Measurements from ENCODE around the gene HOXB4.

Gene HOXB4

DNA sequence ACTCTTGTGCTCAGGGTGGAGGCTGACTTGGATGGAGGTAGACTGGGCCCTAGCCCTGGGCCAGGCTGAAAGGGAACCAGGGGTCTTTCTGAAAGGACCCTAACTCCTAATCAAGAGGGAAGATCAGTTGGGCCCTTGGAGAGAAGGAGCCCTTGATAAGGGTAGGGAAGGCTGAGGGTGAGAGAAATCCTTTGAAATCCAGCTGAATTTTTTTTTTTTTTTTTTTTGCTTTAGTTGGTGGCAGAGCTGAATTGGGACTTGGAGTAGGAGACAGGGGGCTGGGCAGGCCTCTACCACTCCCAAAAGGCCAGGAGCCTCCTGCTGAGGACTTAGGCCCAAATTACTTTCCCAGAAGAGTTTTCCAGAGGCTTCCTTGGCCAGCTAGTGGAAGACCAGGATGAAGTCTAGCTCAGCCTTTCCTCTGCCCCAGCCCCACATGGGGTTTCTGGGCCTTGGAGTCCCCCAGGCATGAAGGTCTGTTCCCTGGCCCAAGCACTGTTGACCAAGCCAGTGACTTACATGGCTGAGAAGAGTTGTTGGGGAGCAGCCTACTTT, 12.5 kb upstream of the HOXB4 start:
- no peak for FAIRE-seq

DNA sequence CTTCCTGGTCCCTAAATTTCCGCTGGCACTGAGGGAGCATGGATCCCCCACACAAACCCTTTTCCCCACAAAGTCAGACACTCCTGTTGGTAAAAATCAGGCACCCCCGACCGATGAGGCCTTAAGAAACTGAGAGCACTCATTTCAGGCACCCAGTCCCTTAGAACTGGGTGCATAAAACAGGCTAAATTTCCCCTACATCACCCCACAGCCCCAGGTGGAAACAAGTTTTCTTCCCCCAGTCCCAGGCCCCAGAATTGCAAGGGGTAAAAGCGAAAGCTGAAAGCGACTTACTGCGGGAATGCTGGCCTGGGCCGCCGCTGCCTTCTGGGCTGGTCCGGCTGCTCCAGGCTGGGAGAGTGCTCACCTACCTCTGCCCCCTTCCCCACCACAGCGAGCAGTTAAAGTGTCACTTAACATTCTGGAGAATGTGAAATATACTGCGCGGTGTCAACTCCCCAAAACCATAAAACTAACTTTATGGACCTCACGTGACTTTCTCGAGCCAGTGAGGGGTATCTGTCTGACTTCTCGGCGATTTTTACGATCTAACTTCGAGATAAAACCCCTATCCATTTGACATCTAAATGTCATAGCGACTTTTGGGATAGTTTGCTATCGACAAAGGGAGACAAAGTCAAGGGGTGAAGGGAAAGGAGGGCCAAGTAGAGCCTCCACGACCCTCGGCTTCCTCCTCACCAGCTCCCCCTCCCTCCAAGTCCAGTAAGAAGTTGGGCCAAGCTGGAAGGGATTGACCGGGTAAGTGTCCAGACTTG, 11.9 kb upstream of the HOXB4 start, which contains the start of gene HOXB3:
Gene HOXB3 (minus strand): TSS at position 411 of the 776 bp plus-strand sequence. CDS start 37,767 bp downstream, outside the sequence.
- FAIRE-seq (peak; percentile 59), DNase-seq (ENCODE audit: insufficient read length, low spot score) (no peak)

More for the DNA sequence above, 12.5 kb upstream of the HOXB4 start:
- DNase-seq (ENCODE audit: insufficient read length, low spot score), result no peak

- DNase-seq (ENCODE audit: insufficient read length, low spot score) (no peak), FAIRE-seq (no peak)
These were observed 11.1 kb upstream of the HOXB4 start for GRCh38 chr17:48589060-48589830.

DNA sequence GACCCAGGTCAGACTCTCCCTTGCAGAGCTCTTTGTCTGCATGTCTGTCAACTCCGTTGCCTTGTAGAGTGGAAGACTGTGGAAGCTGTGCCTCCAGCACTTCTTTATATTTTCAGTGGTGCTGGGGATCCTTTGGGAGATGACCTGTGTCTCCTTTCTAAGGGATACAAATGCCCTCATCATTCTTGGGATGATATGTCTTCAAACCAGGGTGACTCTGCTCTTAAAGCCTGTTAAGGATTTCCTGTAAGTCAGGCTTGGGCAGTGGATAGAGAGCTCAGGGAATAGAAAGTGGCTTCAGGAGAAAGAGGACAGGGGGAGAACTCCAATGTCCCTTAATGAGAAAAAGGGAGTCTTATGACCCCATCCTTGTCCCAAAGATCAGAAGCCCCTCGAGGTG, 10.4 kb upstream of the HOXB4 start:
- no peak for FAIRE-seq
- DNase-seq (ENCODE audit: insufficient read length, low spot score), result no peak

DNA sequence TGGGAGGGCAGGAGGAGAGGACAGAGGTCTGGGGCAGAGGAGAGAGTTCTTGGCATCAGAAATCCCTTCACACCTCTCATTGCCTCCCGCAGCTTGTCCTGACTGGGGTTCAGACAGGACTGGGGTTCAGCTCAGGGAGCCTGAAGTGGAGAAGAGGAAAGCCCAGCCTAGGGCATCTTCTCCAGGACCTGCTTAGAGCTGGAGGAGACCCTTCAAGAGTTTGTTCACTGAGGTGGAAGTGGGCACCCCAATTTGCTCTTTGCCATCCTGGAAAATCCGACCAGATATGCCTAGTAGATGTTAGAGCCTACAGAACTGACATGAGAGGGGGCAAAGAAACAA, 9.9 kb upstream of the HOXB4 start:
- DNase-seq (ENCODE audit: insufficient read length, low spot score), result no peak
- FAIRE-seq, result no peak

- FAIRE-seq, result no peak
- no peak for DNase-seq (ENCODE audit: insufficient read length, low spot score)
These were observed 9.3 kb upstream of the HOXB4 start for GRCh38 chr17:48587276-48588073.

DNA sequence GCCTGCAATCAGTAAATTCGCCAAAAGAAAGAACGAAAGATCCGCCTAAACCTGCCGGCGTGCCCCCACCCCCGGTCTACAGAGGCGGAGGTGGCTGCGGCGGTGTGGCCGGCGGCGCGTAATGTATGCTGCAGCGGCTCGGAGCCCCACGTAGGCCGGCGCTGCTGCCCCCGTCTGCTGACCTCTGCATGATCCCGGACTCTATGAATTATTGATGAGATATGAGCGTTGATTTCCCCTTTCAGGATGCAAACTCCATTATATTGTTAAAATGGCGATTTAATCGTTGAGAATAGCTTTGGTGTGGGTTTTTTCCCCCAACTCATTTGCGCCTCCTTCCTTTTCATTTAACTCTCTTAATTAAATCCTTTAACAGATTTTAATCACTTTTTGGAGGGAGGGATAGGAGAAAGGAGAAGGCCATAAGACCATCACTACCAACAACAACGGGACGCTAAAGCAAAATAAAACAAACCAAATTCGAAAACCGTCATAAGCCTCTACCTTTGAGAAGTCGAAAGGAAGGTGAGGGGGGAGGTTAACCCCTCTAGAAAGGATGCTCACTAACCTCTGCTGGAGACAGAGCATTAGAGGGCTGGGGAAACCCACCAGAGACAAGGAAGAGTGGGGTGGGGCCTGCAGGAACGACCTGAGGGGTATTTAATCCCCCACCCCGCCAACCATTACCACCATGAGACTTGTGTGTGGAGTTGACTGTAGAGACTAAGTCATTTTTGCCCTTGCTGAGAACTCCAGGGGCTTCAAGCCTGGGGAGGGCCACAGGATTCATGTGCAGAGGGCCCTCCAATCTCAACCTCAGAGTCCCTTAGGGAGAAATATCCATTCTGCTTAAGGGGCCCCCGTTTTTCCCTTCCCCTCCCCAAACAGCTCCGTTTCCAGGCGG, 8.5 kb upstream of the HOXB4 start:
- DNase-seq (ENCODE audit: insufficient read length, low spot score) (no peak), FAIRE-seq (peak; percentile 4)

- FAIRE-seq (no peak), DNase-seq (ENCODE audit: insufficient read length, low spot score) (no peak)
These were observed 6.1 kb upstream of the HOXB4 start for GRCh38 chr17:48584223-48584741.

DNA sequence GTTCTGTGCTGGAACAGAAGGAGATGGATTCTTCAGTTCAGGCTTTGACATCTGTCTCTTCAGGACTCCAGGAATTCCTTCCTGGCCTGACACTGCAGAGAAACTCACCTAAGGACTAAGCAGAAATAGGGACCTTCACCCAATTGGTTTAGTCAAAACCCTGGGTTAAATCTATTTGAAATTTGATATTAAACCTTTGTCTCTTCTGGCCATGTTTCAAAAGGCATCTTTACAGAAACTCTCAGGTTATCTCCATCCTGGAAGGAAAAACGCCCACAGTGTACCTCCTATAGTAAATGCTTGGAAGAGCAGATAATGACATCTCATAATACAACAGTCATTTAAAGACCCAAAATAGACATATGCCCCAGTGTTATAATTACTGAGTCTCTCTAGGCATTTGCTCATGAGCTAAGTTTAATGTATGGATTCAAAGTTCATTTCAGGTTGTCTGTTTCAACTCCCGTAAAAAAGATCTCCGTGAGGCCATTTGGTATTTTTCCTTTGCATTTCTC, 5.6 kb upstream of the HOXB4 start:
- DNase-seq (ENCODE audit: insufficient read length, low spot score), result no peak
- no peak for FAIRE-seq

GRCh38 chr17:48582750-48583069, 4.6 kb upstream of the HOXB4 start:
- no peak for FAIRE-seq
- no peak for DNase-seq (ENCODE audit: insufficient read length, low spot score)

DNA sequence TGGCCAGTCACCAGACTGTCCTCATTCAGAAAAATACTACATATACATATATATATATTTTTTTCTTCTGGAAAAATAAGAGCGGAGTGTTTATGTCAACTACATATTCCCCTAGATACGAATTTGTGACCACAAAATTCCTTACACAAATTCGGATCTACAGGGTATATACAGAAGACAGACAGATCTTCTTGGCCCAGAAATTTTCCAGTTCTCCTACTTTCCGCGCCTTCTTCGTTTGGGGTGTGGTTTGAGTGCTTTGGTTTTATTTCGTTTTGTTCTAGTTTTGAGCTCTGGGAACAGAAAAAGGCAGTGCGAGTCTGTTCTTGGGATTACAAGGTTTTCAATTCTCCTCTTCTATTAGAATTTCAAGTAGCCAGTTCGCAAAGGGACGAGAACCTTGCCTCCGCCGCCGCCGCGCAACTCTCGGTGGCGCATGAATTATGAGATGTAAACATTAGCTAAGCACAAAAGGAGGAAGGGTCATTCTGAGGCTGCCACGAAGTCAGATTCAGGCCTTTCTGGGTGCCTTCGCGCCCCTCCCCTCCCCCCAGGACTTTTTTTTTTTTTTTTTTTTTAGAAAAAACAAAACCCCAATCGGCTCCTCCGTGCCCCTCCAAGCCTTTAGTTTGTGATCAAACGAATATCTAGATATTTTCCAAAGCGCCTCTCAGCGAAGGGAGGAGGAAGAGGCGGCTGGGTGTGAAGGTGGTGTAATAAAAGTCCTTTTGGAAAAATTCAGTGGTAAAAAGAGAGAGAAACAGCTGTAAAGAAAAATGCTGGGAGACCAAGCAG, 1.8 kb upstream of the HOXB4 start:
- DNase-seq (ENCODE audit: insufficient read length, low spot score), result no peak

GRCh38 chr17:48579471-48579759, 1.3 kb upstream of the HOXB4 start:
- FAIRE-seq (no peak), DNase-seq (ENCODE audit: insufficient read length, low spot score) (no peak)

More for the DNA sequence above, 1.8 kb upstream of the HOXB4 start:
- FAIRE-seq, result peak; percentile 70

DNA sequence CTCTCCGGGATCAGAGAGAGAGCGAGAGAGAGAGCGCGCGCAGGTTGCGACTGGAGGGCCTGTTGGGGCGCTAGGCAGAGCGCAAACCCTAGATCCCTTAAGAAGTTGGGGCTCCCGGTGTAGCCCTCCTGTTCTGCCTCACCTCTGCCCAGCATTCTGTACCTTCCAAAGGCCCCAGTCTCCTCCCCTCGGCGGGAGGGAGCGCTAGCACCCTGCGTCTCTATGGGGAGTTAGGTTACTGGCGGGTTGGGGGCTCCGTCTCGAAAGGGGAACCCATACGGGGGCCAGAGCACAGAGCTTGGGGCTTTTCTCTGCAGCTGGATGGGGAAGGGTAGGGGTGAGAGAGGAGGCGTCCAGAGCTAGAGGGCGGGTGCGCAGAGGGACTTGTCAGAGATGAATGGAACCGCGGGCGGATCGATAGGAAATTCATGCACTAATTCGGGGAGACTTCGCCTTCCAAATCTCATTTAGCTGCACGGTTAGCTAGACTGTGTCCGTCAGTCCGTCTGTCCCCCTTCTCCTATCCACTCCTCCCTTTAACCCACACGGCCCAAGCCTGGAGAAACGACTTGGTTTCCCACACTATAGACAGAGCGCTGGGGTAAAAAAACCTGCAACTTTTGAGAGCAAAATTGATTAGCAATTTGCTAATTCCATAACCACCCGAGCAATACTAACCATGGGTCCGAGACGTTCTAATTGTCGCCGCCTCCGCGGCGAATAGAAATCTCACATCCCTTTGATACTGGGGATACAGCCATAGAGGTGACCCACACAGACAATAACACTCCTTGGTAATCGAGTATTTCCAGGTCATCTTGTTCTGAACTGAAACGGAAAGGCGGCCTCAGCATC, 693 bp upstream of the HOXB4 start:
- DNase-seq (ENCODE audit: insufficient read length, low spot score) (no peak), FAIRE-seq (no peak)

DNA sequence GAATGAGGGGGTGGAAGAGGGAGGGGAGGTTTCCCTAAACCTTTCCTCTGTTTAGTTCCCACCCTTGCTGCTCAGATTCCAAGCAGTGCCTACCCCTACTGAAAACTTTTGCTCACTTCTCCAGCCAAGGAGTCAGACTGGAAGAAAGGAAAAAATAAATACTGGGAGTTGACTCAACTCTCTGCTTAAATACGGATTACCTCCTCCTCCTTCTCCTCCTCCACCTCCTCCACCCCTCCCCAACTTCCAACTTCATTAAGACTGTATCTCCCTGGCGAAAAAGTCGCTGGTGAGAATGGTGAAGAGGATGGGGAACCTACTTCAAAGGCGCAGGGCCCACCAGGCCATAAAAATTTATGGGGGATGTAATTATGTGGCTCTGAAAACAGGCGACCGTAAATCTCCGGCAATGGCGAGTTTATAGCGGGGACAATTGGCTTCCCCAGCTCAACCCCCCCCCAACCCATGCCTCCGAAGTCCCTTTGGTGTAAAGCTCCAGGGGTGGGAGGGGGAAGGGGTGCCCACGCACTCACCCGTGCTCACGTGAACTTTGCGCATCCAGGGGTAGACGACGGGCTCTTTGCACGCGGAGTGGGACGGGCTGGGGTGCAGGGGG, 712 bp downstream of the HOXB4 start:
- DNase-seq (ENCODE audit: insufficient read length, low spot score) (no peak), FAIRE-seq (peak; percentile 35)

DNA sequence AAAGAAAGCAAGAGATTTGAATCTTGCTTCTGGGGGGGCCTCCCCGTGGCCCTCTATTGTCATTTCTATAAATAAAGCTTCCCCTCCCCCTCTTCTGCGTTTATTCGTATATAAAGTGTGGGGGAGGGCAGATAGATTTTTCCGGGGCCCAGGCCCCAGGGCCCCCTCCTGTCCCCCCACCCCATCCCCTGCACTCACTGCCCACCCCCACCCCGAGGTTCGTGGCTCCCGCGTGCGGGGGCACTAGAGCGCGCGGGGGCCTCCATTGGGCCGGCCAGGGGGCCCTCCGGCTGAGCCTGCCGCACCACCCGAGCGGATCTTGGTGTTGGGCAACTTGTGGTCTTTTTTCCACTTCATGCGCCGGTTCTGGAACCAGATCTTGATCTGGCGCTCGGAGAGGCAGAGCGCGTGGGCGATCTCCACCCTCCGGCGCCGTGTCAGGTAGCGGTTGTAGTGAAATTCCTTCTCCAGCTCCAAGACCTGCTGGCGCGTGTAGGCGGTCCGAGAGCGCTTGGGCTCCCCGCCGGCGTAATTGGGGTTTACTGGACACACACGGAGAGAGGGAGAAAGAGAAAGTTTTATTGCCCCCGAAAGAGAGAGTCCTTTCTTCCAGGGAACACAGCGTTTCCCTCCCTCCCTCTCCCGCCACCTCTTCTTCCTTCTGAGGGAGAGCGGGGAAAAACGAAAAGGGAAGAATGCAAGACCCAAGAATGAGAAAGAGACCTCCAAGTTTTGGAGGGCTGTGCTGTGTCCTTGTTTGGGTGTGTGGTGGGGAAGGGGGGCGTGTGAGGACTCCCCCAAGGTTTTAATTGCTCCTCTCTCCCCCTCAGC, 1.5 kb downstream of the HOXB4 start:
- DNase-seq (ENCODE audit: insufficient read length, low spot score), result no peak
- FAIRE-seq, result no peak

DNA sequence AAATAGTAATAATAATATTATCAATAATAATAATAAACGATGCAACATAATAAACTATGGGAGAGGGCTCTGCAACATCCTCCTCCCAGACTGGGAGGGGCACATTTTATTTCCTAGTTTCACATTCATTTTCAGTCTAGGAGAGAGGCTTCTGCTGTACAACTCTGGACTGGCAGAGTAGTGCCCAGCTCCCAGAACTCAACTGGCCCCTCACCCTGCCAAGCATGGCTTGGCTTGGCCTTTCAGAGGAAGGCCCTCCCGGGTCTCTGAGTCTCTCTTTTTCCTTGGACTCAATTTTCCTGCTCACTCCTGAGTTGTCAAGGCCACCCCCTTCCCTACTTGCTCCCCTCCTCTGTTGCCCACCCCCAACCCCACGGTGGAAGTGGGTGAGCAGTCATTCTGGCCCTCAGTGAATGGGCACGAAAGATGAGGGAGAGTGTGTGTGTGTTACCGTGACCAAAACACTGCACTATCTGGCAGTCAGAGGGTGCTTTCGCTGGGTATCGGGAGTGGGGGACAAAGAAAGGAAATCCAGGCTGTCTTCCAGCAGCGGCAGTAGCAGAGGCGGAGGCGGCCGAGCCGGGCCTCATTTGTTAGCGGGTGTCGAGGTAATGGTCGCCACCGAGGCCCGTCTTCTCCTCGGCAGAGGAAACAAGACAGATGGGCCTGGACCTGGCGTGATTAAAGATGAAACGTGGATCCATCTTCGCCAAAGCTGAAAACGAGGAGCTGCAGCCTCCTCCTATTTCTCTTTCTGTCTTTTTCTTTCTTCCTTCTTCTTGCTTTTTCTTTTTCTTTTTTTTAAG, 2.3 kb downstream of the HOXB4 start:
- FAIRE-seq, result peak; percentile 8
- no peak for DNase-seq (ENCODE audit: insufficient read length, low spot score)

All from GM19239 (cell line).